ENCODE results near the gene MYO1D. TPM values are rescaled to one million over a fixed set of nuclear protein-coding genes. Genes with fewer than 3 reads are reported as not detected.

MYO1D gene
- total RNA-seq, 1 experiment from 2014 or later, result 206 TPM

DNA sequence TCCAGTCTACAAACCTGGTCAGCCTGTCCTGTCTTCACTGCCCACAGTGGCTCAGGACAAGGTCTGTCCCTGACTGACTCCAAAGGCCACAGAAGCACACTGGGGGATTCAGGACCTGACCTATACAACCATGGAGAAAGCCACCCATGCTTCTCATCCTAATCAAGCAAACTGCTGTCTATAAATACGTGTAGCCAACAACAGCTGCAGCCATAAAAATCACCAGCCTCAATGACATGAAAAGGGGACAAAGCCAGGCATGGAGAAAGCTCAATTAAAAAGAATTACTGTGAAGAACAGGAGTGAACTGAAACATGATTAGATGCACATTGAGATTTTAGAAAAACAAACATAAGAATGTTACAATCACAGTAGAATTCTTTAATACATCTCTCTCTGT, 220.0 kb downstream of the MYO1D start:
- no peak overlapping the region for H3K27ac Mint-ChIP-seq (ENCODE audit: unreplicated experiment)
- no peak overlapping the region for H3K4me3 Mint-ChIP-seq (ENCODE audit: unreplicated experiment)
- intact Hi-C loops (cut with micrococcal nuclease; ENCODE audit: unreplicated experiment), result no loop called here
- Histone ChIP-seq H3K4me3 (ENCODE audit: low read depth, low read length) (no peak overlapping the region), H3K4me1 (no peaks in the 10 kb centered on the region), H3K36me3 (ENCODE audit: control insufficient read depth, insufficient read depth, low read length) (peaks cover 4% of the 10 kb centered on the region; the same call in 1 of the 2 replicates), H3K9me3 (no peaks in the 10 kb centered on the region; the same call in 1 of the 2 replicates), H3K27me3 (replicated peaks; ENCODE audit: control insufficient read depth, insufficient read depth, low read length) (no peaks in the 10 kb centered on the region)
- peaks cover 9% of the 10 kb centered on the region for H3K4me1 Mint-ChIP-seq (ENCODE audit: low read depth, unreplicated experiment)
- H3K9me3 Mint-ChIP-seq (ENCODE audit: unreplicated experiment), result peaks cover 11% of the 10 kb centered on the region
- no peaks in the 10 kb centered on the region for H3K27me3 Mint-ChIP-seq (ENCODE audit: insufficient read depth, unreplicated experiment)
- no peak for DNase-seq
- no TSS peak for BruUV-seq (replicated peaks)
- TF ChIP-seq, protein P1, sequence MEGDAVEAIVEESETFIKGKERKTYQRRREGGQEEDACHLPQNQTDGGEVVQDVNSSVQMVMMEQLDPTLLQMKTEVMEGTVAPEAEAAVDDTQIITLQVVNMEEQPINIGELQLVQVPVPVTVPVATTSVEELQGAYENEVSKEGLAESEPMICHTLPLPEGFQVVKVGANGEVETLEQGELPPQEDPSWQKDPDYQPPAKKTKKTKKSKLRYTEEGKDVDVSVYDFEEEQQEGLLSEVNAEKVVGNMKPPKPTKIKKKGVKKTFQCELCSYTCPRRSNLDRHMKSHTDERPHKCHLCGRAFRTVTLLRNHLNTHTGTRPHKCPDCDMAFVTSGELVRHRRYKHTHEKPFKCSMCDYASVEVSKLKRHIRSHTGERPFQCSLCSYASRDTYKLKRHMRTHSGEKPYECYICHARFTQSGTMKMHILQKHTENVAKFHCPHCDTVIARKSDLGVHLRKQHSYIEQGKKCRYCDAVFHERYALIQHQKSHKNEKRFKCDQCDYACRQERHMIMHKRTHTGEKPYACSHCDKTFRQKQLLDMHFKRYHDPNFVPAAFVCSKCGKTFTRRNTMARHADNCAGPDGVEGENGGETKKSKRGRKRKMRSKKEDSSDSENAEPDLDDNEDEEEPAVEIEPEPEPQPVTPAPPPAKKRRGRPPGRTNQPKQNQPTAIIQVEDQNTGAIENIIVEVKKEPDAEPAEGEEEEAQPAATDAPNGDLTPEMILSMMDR (IDR thresholded peaks at IDR 0.05; ENCODE audit: insufficient read depth in 1 of 2, low read depth in 1 of 2, low read length in 1 of 2, severe bottlenecking in 1 of 2, unreplicated experiment in 1 of 2), result no peak
- peaks cover 52% of the 10 kb centered on the region for H3K36me3 Mint-ChIP-seq (ENCODE audit: insufficient read depth, unreplicated experiment)
- POLR2A ChIA-PET, result no interaction called here
- CTCF ChIA-PET, result interaction anchor here (0.6 kb wide), 1 partner anchor 135 kb away, joined by 4 read pairs; no protein-coding TSS in a partner anchor

DNA sequence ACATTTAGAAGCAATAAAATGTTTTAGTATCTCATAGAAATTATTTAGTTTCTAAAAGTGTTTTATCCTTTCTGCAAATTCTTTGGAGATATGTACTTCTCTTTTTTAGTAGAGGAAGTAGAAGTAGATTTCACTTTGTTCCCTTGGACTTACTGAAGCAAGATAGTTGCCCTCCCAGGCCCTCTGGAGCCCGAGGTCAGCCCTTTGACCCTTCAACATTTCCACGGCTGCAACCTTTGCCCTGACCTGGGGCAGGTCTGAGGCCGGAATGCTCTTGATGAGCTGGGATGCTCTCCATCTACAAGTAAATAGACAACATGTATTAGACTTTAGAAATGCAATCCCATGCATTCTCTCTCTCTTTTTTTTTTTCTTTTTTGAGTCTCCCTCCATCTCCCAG, 222.6 kb downstream of the MYO1D start:
- no peaks in the 10 kb centered on the region for H3K27me3 Mint-ChIP-seq (ENCODE audit: insufficient read depth, unreplicated experiment)
- DNase-seq, result no peak
- no peak overlapping the region for H3K4me3 ChIP-seq (ENCODE audit: low read depth, low read length)
- no peaks in the 10 kb centered on the region for H3K4me1 ChIP-seq
- BruUV-seq (replicated peaks), result no TSS peak
- intact Hi-C loops (cut with micrococcal nuclease; ENCODE audit: unreplicated experiment), result no loop called here
- H3K36me3 ChIP-seq (ENCODE audit: control insufficient read depth, insufficient read depth, low read length), result peaks cover 8% of the 10 kb centered on the region; the same call in 1 of the 2 replicates
- no peak overlapping the region for H3K27ac Mint-ChIP-seq (ENCODE audit: unreplicated experiment)
- POLR2A ChIA-PET, result no interaction called here
- peaks cover 37% of the 10 kb centered on the region for H3K9me3 Mint-ChIP-seq (ENCODE audit: unreplicated experiment)
- peaks cover 9% of the 10 kb centered on the region for H3K4me1 Mint-ChIP-seq (ENCODE audit: low read depth, unreplicated experiment)
- no peaks in the 10 kb centered on the region for H3K27me3 ChIP-seq (replicated peaks; ENCODE audit: control insufficient read depth, insufficient read depth, low read length)
- H3K36me3 Mint-ChIP-seq (ENCODE audit: insufficient read depth, unreplicated experiment), result peaks cover 76% of the 10 kb centered on the region
- TF ChIP-seq, protein P1 (IDR thresholded peaks at IDR 0.05; ENCODE audit: insufficient read depth in 1 of 2, low read depth in 1 of 2, low read length in 1 of 2, severe bottlenecking in 1 of 2, unreplicated experiment in 1 of 2), result no peak
- CTCF ChIA-PET, result no interaction called here
- H3K9me3 ChIP-seq, result peaks cover 12% of the 10 kb centered on the region
- no peak overlapping the region for H3K4me3 Mint-ChIP-seq (ENCODE audit: unreplicated experiment)

DNA sequence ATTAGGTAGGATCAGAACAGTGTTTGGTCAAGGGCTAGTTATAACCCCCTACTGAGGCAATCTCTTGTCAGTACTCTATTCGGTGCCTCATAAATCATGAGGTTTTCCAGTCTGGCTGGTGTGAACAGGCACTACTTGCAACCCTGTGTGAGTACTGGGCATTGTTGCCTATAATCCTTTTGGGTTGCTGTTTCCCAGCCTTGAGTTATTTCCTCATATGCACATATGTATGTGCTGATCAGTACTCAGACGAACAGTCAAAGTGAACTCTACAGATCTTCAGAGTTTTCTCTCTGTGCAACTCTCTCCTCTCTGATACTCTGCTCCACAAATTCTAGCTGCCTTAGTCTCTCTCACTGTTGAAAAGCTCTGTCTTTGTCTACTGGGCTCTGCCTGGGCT, 225.8 kb downstream of the MYO1D start:
- intact Hi-C loops (cut with micrococcal nuclease; ENCODE audit: unreplicated experiment), result no loop called here
- H3K36me3 Mint-ChIP-seq (ENCODE audit: insufficient read depth, unreplicated experiment), result peaks cover 84% of the 10 kb centered on the region
- DNase-seq, result no peak
- Histone ChIP-seq H3K4me1 (no peaks in the 10 kb centered on the region), H3K36me3 (ENCODE audit: control insufficient read depth, insufficient read depth, low read length) (peaks cover 8% of the 10 kb centered on the region; the same call in 1 of the 2 replicates), H3K9me3 (peaks cover 12% of the 10 kb centered on the region), H3K4me3 (ENCODE audit: low read depth, low read length) (no peak overlapping the region), H3K27me3 (replicated peaks; ENCODE audit: control insufficient read depth, insufficient read depth, low read length) (no peaks in the 10 kb centered on the region)
- no TSS peak for BruUV-seq (replicated peaks)
- H3K9me3 Mint-ChIP-seq (ENCODE audit: unreplicated experiment), result peaks cover 44% of the 10 kb centered on the region
- H3K4me1 Mint-ChIP-seq (ENCODE audit: low read depth, unreplicated experiment), result peaks cover 9% of the 10 kb centered on the region
- POLR2A ChIA-PET, result no interaction called here
- peak overlapping the region; percentile 22 for H3K27ac Mint-ChIP-seq (ENCODE audit: unreplicated experiment)
- CTCF ChIA-PET, result no interaction called here
- H3K4me3 Mint-ChIP-seq (ENCODE audit: unreplicated experiment), result no peak overlapping the region
- TF ChIP-seq, protein P1 (IDR thresholded peaks at IDR 0.05; ENCODE audit: insufficient read depth in 1 of 2, low read depth in 1 of 2, low read length in 1 of 2, severe bottlenecking in 1 of 2, unreplicated experiment in 1 of 2), result no peak
- H3K27me3 Mint-ChIP-seq (ENCODE audit: insufficient read depth, unreplicated experiment), result no peaks in the 10 kb centered on the region
